HepG2 (cell line): ENCODE data around the gene RNASE13. TPM values are rescaled to one million over a fixed set of nuclear protein-coding genes. Genes with fewer than 3 reads are reported as not detected.
A peak's percentile ranks its signal among the peaks of the same experiment; 100 is the strongest.

Source experiments
- EEA1 ChIP-seq: sonication (generic); formaldehyde crosslinking; IDR thresholded peaks from 2 replicates; pipeline ENCODE4 v1.5.1; 2020; ENCODE audit warnings: mild to moderate bottlenecking, missing genetic modification reagents, borderline replicate concordance
- ETV5 ChIP-seq: IDR thresholded peaks from 2 replicates; pipeline ENCODE4 v1.6.1; 2018; ENCODE audit warnings: missing biosample characterization, missing genetic modification reagents, inconsistent platforms, borderline replicate concordance
- HES4 ChIP-seq: sonication (generic); formaldehyde crosslinking; IDR thresholded peaks from 2 replicates; pipeline ENCODE4 v1.9.0; 2021; ENCODE audit warnings: mild to moderate bottlenecking, missing genetic modification reagents, borderline replicate concordance
- HNRNPH1 ChIP-seq: fragments of 200-400 bp; formaldehyde crosslinking; optimal IDR thresholded peaks from 2 replicates; pipeline ENCODE3; 2017; ENCODE audit warnings: mild to moderate bottlenecking, low read depth, low read length
- HOXA5 ChIP-seq: sonication (generic); formaldehyde crosslinking; IDR thresholded peaks from 2 replicates; pipeline ENCODE4 v1.4.0; 2020; ENCODE audit warnings: missing genetic modification reagents
- JUN ChIP-seq: sonication (generic); formaldehyde crosslinking; IDR thresholded peaks from 2 replicates; pipeline ENCODE4 v1.4.0; 2020; ENCODE audit warnings: mild to moderate bottlenecking, missing genetic modification reagents
- KDM6A ChIP-seq: IDR thresholded peaks from 2 replicates; pipeline ENCODE4 v1.6.1; 2016; ENCODE audit warnings: low read depth
- MEIS1 ChIP-seq: sonication (generic); formaldehyde crosslinking; IDR thresholded peaks from 2 replicates; pipeline ENCODE4 v1.9.0; 2021; ENCODE audit warnings: mild to moderate bottlenecking, missing genetic modification reagents, moderate library complexity, borderline replicate concordance
- MIXL1 ChIP-seq: IDR thresholded peaks from 2 replicates; pipeline ENCODE4 v1.6.1; 2016
- NFIB ChIP-seq: sonication (generic); formaldehyde crosslinking; IDR thresholded peaks from 2 replicates; pipeline ENCODE4 v1.9.0; 2021; ENCODE audit warnings: missing genetic modification reagents, mild to moderate bottlenecking, borderline replicate concordance
- NR3C1 ChIP-seq: sonication (generic); formaldehyde crosslinking; IDR thresholded peaks from 2 replicates; pipeline ENCODE4 v1.4.0; 2020; ENCODE audit warnings: missing genetic modification reagents
- RARA ChIP-seq: IDR thresholded peaks from 2 replicates; pipeline ENCODE4 v1.6.1; 2016; ENCODE audit warnings: missing genetic modification reagents, missing compliant biosample characterization
- RFX5 ChIP-seq: IDR thresholded peaks from 2 replicates; pipeline ENCODE4 v1.6.1; 2011; ENCODE audit warnings: low read depth, low read length, improper control_type of control experiment
- RXRB ChIP-seq: IDR thresholded peaks from 2 replicates; pipeline ENCODE4 v1.6.1; 2016; ENCODE audit warnings: borderline replicate concordance, missing genetic modification reagents, missing compliant biosample characterization
- SALL1 ChIP-seq: sonication (generic); formaldehyde crosslinking; IDR thresholded peaks from 2 replicates; pipeline ENCODE4 v1.8.0; 2022; ENCODE audit warnings: mild to moderate bottlenecking, missing genetic modification reagents
- SNAPC4 ChIP-seq: sonication (generic); formaldehyde crosslinking; IDR thresholded peaks from 2 replicates; pipeline ENCODE4 v1.4.0; 2020; ENCODE audit warnings: mild to moderate bottlenecking, missing genetic modification reagents
- SP4 ChIP-seq: sonication (generic); formaldehyde crosslinking; IDR thresholded peaks from 2 replicates; pipeline ENCODE4 v1.8.1; 2023; ENCODE audit warnings: mild to moderate bottlenecking, missing genetic modification reagents
- TFE3 ChIP-seq: IDR thresholded peaks from 2 replicates; pipeline ENCODE4 v1.6.1; 2016
- ZFY ChIP-seq: sonication (generic); formaldehyde crosslinking; IDR thresholded peaks from 2 replicates; pipeline ENCODE4 v1.4.0; 2020; ENCODE audit warnings: missing genetic modification reagents
- ZNF101 ChIP-seq: sonication (generic); formaldehyde crosslinking; IDR thresholded peaks from 2 replicates; pipeline ENCODE4 v1.4.0; 2020; ENCODE audit warnings: mild to moderate bottlenecking, low read depth, missing genetic modification reagents, borderline replicate concordance
- ZNF225 ChIP-seq: sonication (generic); formaldehyde crosslinking; IDR thresholded peaks from 2 replicates; pipeline ENCODE4 v1.4.0; 2020; ENCODE audit warnings: mild to moderate bottlenecking, missing genetic modification reagents
- ZNF232 ChIP-seq: sonication (generic); formaldehyde crosslinking; IDR thresholded peaks from 2 replicates; pipeline ENCODE4 v1.4.0; 2020; ENCODE audit warnings: missing genetic modification reagents, borderline replicate concordance
- ZNF431 ChIP-seq: sonication (generic); formaldehyde crosslinking; IDR thresholded peaks from 2 replicates; pipeline ENCODE4 v1.9.0; 2022; ENCODE audit warnings: missing genetic modification reagents, low read depth, mild to moderate bottlenecking, borderline replicate concordance
- ZNF501 ChIP-seq: sonication (generic); formaldehyde crosslinking; IDR thresholded peaks from 2 replicates; pipeline ENCODE4 v1.5.1; 2020; ENCODE audit warnings: mild to moderate bottlenecking, moderate library complexity, missing genetic modification reagents
- polyA plus RNA-seq, 8 experiments: library from polyadenylated mRNA; depleted of rRNA in 3 of 8; stranded (reverse) in 7 of 8; unstranded in 1 of 8; fragments of >200 nt; fragmentation: Illumina TruSeq in 4 of 8; extraction: Trizol in 4 of 8; gene quantifications; 2 replicates each; pipeline versions ENCODE4 v1.2.1 to v1.2.3, GENCODE V29; 2011 to 2016; ENCODE audit warnings: low read depth in 4 of 8, missing spikeins in 1 of 8, mixed read lengths in 1 of 8; ENCODE audit not compliant: insufficient read depth in 1 of 8
- total RNA-seq, 5 experiments: library from RNA; depleted of rRNA; stranded (reverse); fragments of >200 nt; fragmentation: Illumina TruSeq; extraction: Trizol; gene quantifications; 2 replicates each; pipeline ENCODE4 v1.2.3, GENCODE V29; 2016; ENCODE audit warnings: low read depth in 1 of 5

RNASE13 gene
- total and polyA plus RNA-seq, 2 of the 13 experiments (the other 11 are each of a cell fraction or from before 2014, with no cell fraction given): 1.0 TPM; not detected in 1

- TF ChIP-seq HES4: 0 out of 2 replicates have a peak, but pooled peaks have one; percentile 46
- TF ChIP-seq JUN (CRISPR knock-in tag): no peak
- TF ChIP-seq NR3C1 (CRISPR knock-in tag): no peak
- TF ChIP-seq MIXL1 (CRISPR knock-in tag): peak; percentile 93
- TF ChIP-seq ZNF225 (CRISPR knock-in tag): peak; percentile 64; the same call in 1 of the 2 replicates
- peak; percentile 9; the same call in 1 of the 2 replicates for TF ChIP-seq TFE3 (CRISPR knock-in tag)
- peak; percentile 33; the same call in 1 of the 2 replicates for TF ChIP-seq SALL1 (CRISPR knock-in tag)
- no peak for TF ChIP-seq ZNF101 (CRISPR knock-in tag)
- no peak for TF ChIP-seq HNRNPH1
- 0 out of 2 replicates have a peak, but pooled peaks have one; percentile 20 for TF ChIP-seq EEA1 (CRISPR knock-in tag)
- TF ChIP-seq ZNF501: peak; percentile 78
- TF ChIP-seq KDM6A (CRISPR knock-in tag): 0 out of 2 replicates have a peak, but pooled peaks have one; percentile 19
- TF ChIP-seq SP4 (CRISPR knock-in tag): peak; percentile 45; the same call in 1 of the 2 replicates
- peak; percentile 22; the same call in 1 of the 2 replicates for TF ChIP-seq RXRB (CRISPR knock-in tag)
- TF ChIP-seq ZNF232: peak; percentile 20; the same call in 1 of the 2 replicates
- 0 out of 2 replicates have a peak, but pooled peaks have one; percentile 42 for TF ChIP-seq HOXA5 (CRISPR knock-in tag)
- TF ChIP-seq RFX5: no peak
- TF ChIP-seq ZNF431 (CRISPR knock-in tag): no peak
- TF ChIP-seq MEIS1 (CRISPR knock-in tag): no peak
- TF ChIP-seq NFIB (CRISPR knock-in tag): no peak
- peak; percentile 25; the same call in 1 of the 2 replicates for TF ChIP-seq ETV5 (CRISPR knock-in tag)
- TF ChIP-seq ZFY (CRISPR knock-in tag): peak; percentile 33; the same call in 1 of the 2 replicates
- 0 out of 2 replicates have a peak, but pooled peaks have one; percentile 5 for TF ChIP-seq SNAPC4 (CRISPR knock-in tag)
- no peak for TF ChIP-seq RARA (CRISPR knock-in tag)
These were observed 18.8 kb upstream of the RNASE13 start (continued) for GRCh38 chr14:21053184-21054122.
